Ovary (tissue), 3 donors: ENCODE results near the gene MEDAG.

ENCODE experiments used
- EP300 ChIP-seq: sonication (generic); formaldehyde crosslinking; IDR thresholded peaks from one replicate; pipeline ENCODE4 v1.6.1; 2017; ENCODE audit warnings: antibody characterized with exemption
- POLR2A ChIP-seq: fragments of 450-650 bp; IDR thresholded peaks from one replicate; pipeline ENCODE4 v1.6.1; 2017; ENCODE audit warnings: antibody characterized with exemption, mild to moderate bottlenecking, moderate library complexity
- TF ChIP-seq, protein P1 (sequence below), 3 donors: fragments of 450-650 bp in 2 of 3; fragments of 200-600 bp in 1 of 3; IDR thresholded peaks; one replicate each; pipeline versions ENCODE4 v1.5.1 to v1.8.0; 2016 to 2022; ENCODE audit warnings: antibody characterized with exemption in 3 of 3, mild to moderate bottlenecking in 1 of 3
- donor health status: DM: no; HTN: no; CAD: no.

DNA sequence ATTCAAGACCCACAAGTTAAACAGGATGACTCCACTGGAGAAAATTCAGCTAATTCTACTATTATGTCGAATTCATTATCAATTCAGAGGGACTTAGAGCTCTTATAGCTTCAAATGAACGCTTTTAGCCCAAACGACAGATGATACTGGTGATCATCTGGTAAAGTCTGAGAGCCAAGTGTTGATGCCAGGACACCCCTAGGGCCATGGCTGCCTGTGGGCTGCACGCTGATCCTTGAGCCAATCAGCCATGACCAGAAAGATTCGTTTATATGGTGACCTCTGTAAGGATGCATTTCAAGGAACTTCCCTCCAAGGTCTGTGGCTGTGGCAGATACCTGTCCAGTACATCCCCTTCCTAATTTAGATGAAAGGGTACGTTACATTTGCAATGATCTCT lies 10.9 kb downstream of the MEDAG start:
- TF ChIP-seq, protein P1, sequence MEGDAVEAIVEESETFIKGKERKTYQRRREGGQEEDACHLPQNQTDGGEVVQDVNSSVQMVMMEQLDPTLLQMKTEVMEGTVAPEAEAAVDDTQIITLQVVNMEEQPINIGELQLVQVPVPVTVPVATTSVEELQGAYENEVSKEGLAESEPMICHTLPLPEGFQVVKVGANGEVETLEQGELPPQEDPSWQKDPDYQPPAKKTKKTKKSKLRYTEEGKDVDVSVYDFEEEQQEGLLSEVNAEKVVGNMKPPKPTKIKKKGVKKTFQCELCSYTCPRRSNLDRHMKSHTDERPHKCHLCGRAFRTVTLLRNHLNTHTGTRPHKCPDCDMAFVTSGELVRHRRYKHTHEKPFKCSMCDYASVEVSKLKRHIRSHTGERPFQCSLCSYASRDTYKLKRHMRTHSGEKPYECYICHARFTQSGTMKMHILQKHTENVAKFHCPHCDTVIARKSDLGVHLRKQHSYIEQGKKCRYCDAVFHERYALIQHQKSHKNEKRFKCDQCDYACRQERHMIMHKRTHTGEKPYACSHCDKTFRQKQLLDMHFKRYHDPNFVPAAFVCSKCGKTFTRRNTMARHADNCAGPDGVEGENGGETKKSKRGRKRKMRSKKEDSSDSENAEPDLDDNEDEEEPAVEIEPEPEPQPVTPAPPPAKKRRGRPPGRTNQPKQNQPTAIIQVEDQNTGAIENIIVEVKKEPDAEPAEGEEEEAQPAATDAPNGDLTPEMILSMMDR (IDR thresholded peaks at IDR 0.05): no peak
- TF ChIP-seq EP300: no peak
- no peak for TF ChIP-seq POLR2A
